ENCODE measurements around the gene CHAC1.

Gene CHAC1

DNA sequence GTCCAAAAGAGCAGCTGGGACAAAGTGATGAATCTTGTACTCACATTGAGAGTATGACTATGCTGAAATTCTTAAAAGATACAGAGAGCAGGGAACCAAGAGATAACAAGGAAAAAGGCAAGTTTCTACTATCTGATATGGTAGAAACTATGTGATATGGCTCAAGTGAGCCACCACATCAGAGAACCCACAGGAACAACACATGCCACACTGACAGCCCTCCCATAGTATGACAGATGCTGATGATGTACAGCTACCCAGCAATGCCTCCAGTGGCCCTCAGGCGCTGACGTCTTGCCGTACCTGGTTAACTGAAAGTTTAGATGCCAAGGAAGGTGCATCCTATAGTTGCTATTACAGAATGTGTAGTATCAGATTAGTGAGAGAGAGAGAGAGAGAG is 42.4 kb downstream of the CHAC1 start:
- no peak overlapping the region for H3K4me2 ChIP-seq (ENCODE audit: low read length)

DNA sequence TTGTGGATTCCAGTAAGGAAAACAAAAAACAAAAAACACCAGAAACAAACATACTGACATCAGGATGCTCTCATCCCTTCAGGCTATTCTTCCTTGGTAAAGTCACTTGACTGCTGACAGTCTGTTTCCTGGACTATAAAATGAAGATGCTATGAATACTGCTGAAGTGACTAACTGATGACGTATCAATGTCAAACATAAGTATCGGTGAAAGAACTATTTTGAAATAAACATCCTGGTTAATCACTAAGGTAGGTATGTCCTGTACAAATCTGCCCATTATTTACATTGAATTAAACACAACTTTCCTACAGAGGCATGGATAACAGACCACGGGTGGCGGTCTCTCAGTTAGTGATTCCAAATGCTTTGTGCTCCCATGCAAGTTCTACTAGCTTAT is 45.9 kb downstream of the CHAC1 start:
- no peak overlapping the region for H4K12ac ChIP-seq (ENCODE audit: low read depth, low read length)
- H2BK12ac ChIP-seq (ENCODE audit: low read length): no peak overlapping the region
- H2BK5ac ChIP-seq (ENCODE audit: low read depth, low read length, poor library complexity): no peak overlapping the region
- WGBS (ENCODE audit: extremely low coverage, insufficient coverage, insufficient read length): no CpG with 5 or more reads among the region's 4 CpGs
- peak in 1 of 2 donors; percentile 84 for DNase-seq
- H3K4me3 ChIP-seq (ENCODE audit: low read depth, low read length): no peak overlapping the region
- H3K4ac ChIP-seq (ENCODE audit: low read depth, low read length): no peak overlapping the region
- no peak overlapping the region for H4K91ac ChIP-seq (ENCODE audit: low read depth, low read length)
- no peak overlapping the region for H3K9ac ChIP-seq (ENCODE audit: low read length)
- H3K79me2 ChIP-seq (ENCODE audit: control insufficient read depth, insufficient read depth, low read length, poor library complexity): no peaks in the 10 kb centered on the region
- H2AFZ ChIP-seq (ENCODE audit: insufficient read depth, low read length, poor library complexity): no peak overlapping the region
- H2AK5ac ChIP-seq (ENCODE audit: low read length): no peak overlapping the region
- H3K23ac ChIP-seq (ENCODE audit: low read length): no peak overlapping the region
- no peak overlapping the region for H3K18ac ChIP-seq (ENCODE audit: low read length)
- no peak overlapping the region for H3K14ac ChIP-seq (ENCODE audit: low read length)
- no peaks in the 10 kb centered on the region for H3K79me1 ChIP-seq (ENCODE audit: low read length)
- H3K4me1 ChIP-seq (ENCODE audit: control insufficient read depth in 1 of 2, insufficient read depth in 2 of 2, low read length in 2 of 2): no peaks in the 10 kb centered on the region
- H3K27me3 ChIP-seq (ENCODE audit: insufficient read depth, low read length): no peaks in the 10 kb centered on the region
- H3K27ac ChIP-seq (ENCODE audit: low read depth, low read length): no peak overlapping the region
- H3K4me2 ChIP-seq (ENCODE audit: low read length): no peak overlapping the region
- no peak overlapping the region for H2BK120ac ChIP-seq (ENCODE audit: insufficient read depth, low read length, poor library complexity)
- no peak overlapping the region for H4K8ac ChIP-seq (ENCODE audit: low read depth, low read length)
- H3K36me3 ChIP-seq (ENCODE audit: control insufficient read depth in 1 of 2, insufficient read depth in 2 of 2, low read length in 2 of 2): peaks cover 12% of the 10 kb centered on the region in 2 experiments
- H3K9me3 ChIP-seq (ENCODE audit: insufficient read depth, low read depth, low read length): peaks cover 1% of the 10 kb centered on the region

More for the DNA sequence above, 42.4 kb downstream of the CHAC1 start:
- no peak overlapping the region for H3K27ac ChIP-seq (ENCODE audit: low read depth, low read length)
- H3K79me1 ChIP-seq (ENCODE audit: low read length): no peaks in the 10 kb centered on the region
- no peak overlapping the region for H2AK5ac ChIP-seq (ENCODE audit: low read length)
- H2AFZ ChIP-seq (ENCODE audit: insufficient read depth, low read length, poor library complexity): no peak overlapping the region
- H2BK5ac ChIP-seq (ENCODE audit: low read depth, low read length, poor library complexity): no peak overlapping the region
- no peak overlapping the region for H4K8ac ChIP-seq (ENCODE audit: low read depth, low read length)
- no peaks in the 10 kb centered on the region for H3K4me1 ChIP-seq (ENCODE audit: control insufficient read depth in 1 of 2, insufficient read depth in 2 of 2, low read length in 2 of 2)
- H3K4me3 ChIP-seq (ENCODE audit: low read depth, low read length): no peak overlapping the region
- H3K79me2 ChIP-seq (ENCODE audit: control insufficient read depth, insufficient read depth, low read length, poor library complexity): no peaks in the 10 kb centered on the region
- no peak overlapping the region for H3K4ac ChIP-seq (ENCODE audit: low read depth, low read length)
- H2BK120ac ChIP-seq (ENCODE audit: insufficient read depth, low read length, poor library complexity): no peak overlapping the region
- WGBS (ENCODE audit: extremely low coverage, insufficient coverage, insufficient read length): no CpG with 5 or more reads among the region's 3 CpGs
- H3K36me3 ChIP-seq (ENCODE audit: control insufficient read depth in 1 of 2, insufficient read depth in 2 of 2, low read length in 2 of 2): peaks cover 12 to 15% of the 10 kb centered on the region in 2 experiments
- H3K27me3 ChIP-seq (ENCODE audit: insufficient read depth, low read length): no peaks in the 10 kb centered on the region
- no peak overlapping the region for H3K23ac ChIP-seq (ENCODE audit: low read length)
- no peak overlapping the region for H3K14ac ChIP-seq (ENCODE audit: low read length)
- H2BK12ac ChIP-seq (ENCODE audit: low read length): no peak overlapping the region
- H4K91ac ChIP-seq (ENCODE audit: low read depth, low read length): no peak overlapping the region
- no peak overlapping the region for H4K12ac ChIP-seq (ENCODE audit: low read depth, low read length)
- H3K9me3 ChIP-seq (ENCODE audit: insufficient read depth, low read depth, low read length): peaks cover 1% of the 10 kb centered on the region
- H3K9ac ChIP-seq (ENCODE audit: low read length): no peak overlapping the region
- DNase-seq: peak; percentile 97 to 98
- no peak overlapping the region for H3K18ac ChIP-seq (ENCODE audit: low read length)

DNA sequence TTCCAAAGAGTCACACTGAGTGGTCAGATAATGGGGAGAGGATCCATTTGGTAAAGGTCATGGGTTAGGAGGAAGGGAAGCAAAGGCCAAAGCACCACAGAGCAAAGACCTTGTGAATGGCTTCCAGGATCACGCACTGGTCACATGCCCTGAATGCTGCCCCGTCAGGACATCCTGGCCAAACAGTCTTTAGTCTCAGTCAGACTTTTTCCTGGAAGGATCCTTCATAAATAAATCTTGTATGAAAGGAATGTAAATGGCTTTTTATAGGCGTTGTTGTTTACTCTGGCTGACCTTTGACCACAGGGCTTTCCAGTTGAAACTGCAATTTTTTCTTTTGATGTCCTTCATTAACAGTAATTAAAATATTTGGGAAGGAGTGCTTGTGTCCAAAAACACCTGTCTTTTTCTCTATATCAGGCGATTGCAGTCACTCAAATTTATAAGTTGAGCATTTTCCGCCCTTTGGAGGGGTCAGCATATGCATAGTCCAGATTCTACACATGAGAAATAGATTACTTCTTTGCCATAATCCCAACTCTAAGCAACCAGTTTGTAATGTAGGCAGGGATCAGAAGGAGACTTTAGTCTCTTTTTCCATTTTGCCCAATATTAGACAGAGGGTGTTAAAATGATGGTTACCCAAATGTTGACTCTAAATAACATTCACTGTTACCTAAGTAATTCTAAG is 48.4 kb downstream of the CHAC1 start:
- H2BK12ac ChIP-seq (ENCODE audit: low read length): no peak overlapping the region
- H3K18ac ChIP-seq (ENCODE audit: low read length): no peak overlapping the region
- no peaks in the 10 kb centered on the region for H3K4me1 ChIP-seq (ENCODE audit: control insufficient read depth in 1 of 2, insufficient read depth in 2 of 2, low read length in 2 of 2)
- H3K14ac ChIP-seq (ENCODE audit: low read length): no peak overlapping the region
- no peak overlapping the region for H3K27ac ChIP-seq (ENCODE audit: low read depth, low read length)
- H2AFZ ChIP-seq (ENCODE audit: insufficient read depth, low read length, poor library complexity): no peak overlapping the region
- H2BK5ac ChIP-seq (ENCODE audit: low read depth, low read length, poor library complexity): no peak overlapping the region
- H3K27me3 ChIP-seq (ENCODE audit: insufficient read depth, low read length): no peaks in the 10 kb centered on the region
- no peak overlapping the region for H3K4ac ChIP-seq (ENCODE audit: low read depth, low read length)
- no peak overlapping the region for H3K9ac ChIP-seq (ENCODE audit: low read length)
- no peak overlapping the region for H2BK120ac ChIP-seq (ENCODE audit: insufficient read depth, low read length, poor library complexity)
- no peak overlapping the region for H4K91ac ChIP-seq (ENCODE audit: low read depth, low read length)
- peaks cover 8 to 16% of the 10 kb centered on the region in 2 experiments for H3K36me3 ChIP-seq (ENCODE audit: control insufficient read depth in 1 of 2, insufficient read depth in 2 of 2, low read length in 2 of 2)
- no peak overlapping the region for H2AK5ac ChIP-seq (ENCODE audit: low read length)
- H4K8ac ChIP-seq (ENCODE audit: low read depth, low read length): no peak overlapping the region
- H3K9me3 ChIP-seq (ENCODE audit: insufficient read depth, low read depth, low read length): peaks cover 1% of the 10 kb centered on the region
- no peaks in the 10 kb centered on the region for H3K79me1 ChIP-seq (ENCODE audit: low read length)
- no peak overlapping the region for H3K4me2 ChIP-seq (ENCODE audit: low read length)
- no peak overlapping the region for H4K12ac ChIP-seq (ENCODE audit: low read depth, low read length)
- no CpG with 5 or more reads among the region's 5 CpGs for WGBS (ENCODE audit: extremely low coverage, insufficient coverage, insufficient read length)
- no peak for DNase-seq
- H3K4me3 ChIP-seq (ENCODE audit: low read depth, low read length): no peak overlapping the region
- H3K79me2 ChIP-seq (ENCODE audit: control insufficient read depth, insufficient read depth, low read length, poor library complexity): no peaks in the 10 kb centered on the region
- H3K23ac ChIP-seq (ENCODE audit: low read length): no peak overlapping the region

DNA sequence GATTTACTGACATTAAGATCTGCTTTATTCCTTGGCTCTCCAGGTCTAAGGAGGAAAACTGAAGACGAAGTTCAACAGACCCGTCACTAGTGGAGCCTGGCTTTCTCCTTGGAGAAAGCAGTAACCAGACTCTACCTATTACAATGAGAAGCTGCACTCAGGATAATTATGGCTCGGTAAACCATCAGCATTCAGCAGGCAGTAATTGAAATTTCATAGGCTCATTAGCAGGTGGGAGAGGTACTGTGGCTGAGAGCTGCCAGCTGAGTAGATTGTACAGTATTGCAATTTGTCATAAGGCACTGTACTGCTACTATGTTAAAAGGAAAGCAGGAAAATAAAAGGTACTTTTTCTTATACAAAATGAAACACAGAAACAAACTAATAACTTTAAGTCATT is 51.2 kb downstream of the CHAC1 start:
- Histone ChIP-seq H3K9me3 (ENCODE audit: insufficient read depth, low read depth, low read length) (peaks cover 1% of the 10 kb centered on the region), H3K14ac (ENCODE audit: low read length) (no peak overlapping the region), H3K4ac (ENCODE audit: low read depth, low read length) (no peak overlapping the region), H2BK5ac (ENCODE audit: low read depth, low read length, poor library complexity) (no peak overlapping the region), H2AK5ac (ENCODE audit: low read length) (no peak overlapping the region), H2AFZ (ENCODE audit: insufficient read depth, low read length, poor library complexity) (no peak overlapping the region), H3K9ac (ENCODE audit: low read length) (no peak overlapping the region), H4K12ac (ENCODE audit: low read depth, low read length) (no peak overlapping the region), H4K91ac (ENCODE audit: low read depth, low read length) (no peak overlapping the region), H2BK12ac (ENCODE audit: low read length) (no peak overlapping the region), H4K8ac (ENCODE audit: low read depth, low read length) (no peak overlapping the region), H3K27me3 (ENCODE audit: insufficient read depth, low read length) (no peaks in the 10 kb centered on the region), H3K4me1 (ENCODE audit: control insufficient read depth in 1 of 2, insufficient read depth in 2 of 2, low read length in 2 of 2) (no peaks in the 10 kb centered on the region), H3K23ac (ENCODE audit: low read length) (no peak overlapping the region), H3K4me3 (ENCODE audit: low read depth, low read length) (no peak overlapping the region), H2BK120ac (ENCODE audit: insufficient read depth, low read length, poor library complexity) (no peak overlapping the region), H3K27ac (ENCODE audit: low read depth, low read length) (no peak overlapping the region), H3K4me2 (ENCODE audit: low read length) (no peak overlapping the region), H3K36me3 (ENCODE audit: control insufficient read depth in 1 of 2, insufficient read depth in 2 of 2, low read length in 2 of 2) (peaks cover 7 to 12% of the 10 kb centered on the region in 2 experiments), H3K18ac (ENCODE audit: low read length) (no peak overlapping the region), H3K79me2 (ENCODE audit: control insufficient read depth, insufficient read depth, low read length, poor library complexity) (no peaks in the 10 kb centered on the region), H3K79me1 (ENCODE audit: low read length) (no peaks in the 10 kb centered on the region)
- DNase-seq: no peak
- no CpG with 5 or more reads among the region's 3 CpGs for WGBS (ENCODE audit: extremely low coverage, insufficient coverage, insufficient read length)

All from trophoblast cell (in vitro differentiated cells and primary cell).